Endothelial cell (in vitro differentiated cells): Measurements from ENCODE around the gene PLIN5. TPM values are rescaled to one million over a fixed set of nuclear protein-coding genes. Genes with fewer than 3 reads are reported as not detected.
A peak's percentile ranks its signal among the peaks of the same experiment; 100 is the strongest.

ENCODE experiments used
- DNase-seq: peaks from one replicate; pipeline ENCODE4 v3.0.0; 2021; ENCODE audit warnings: low spot score
- H3K27ac Mint-ChIP-seq: one replicate; pipeline ENCODE4 v1.8.0; 2021; ENCODE audit warnings: mixed read lengths, inconsistent platforms; ENCODE audit not compliant: unreplicated experiment
- H3K27me3 Mint-ChIP-seq: one replicate; pipeline ENCODE4 v1.8.0; 2021; ENCODE audit warnings: mild to moderate bottlenecking, moderate library complexity, mixed read lengths, inconsistent platforms; ENCODE audit not compliant: unreplicated experiment
- H3K36me3 Mint-ChIP-seq: one replicate; pipeline ENCODE4 v1.8.0; 2021; ENCODE audit warnings: mild to moderate bottlenecking, low read depth, mixed read lengths, inconsistent platforms; ENCODE audit not compliant: unreplicated experiment
- H3K4me1 Mint-ChIP-seq: one replicate; pipeline ENCODE4 v1.8.0; 2021; ENCODE audit warnings: mild to moderate bottlenecking, mixed read lengths, inconsistent platforms; ENCODE audit not compliant: unreplicated experiment
- H3K4me3 Mint-ChIP-seq: one replicate; pipeline ENCODE4 v1.8.0; 2021; ENCODE audit warnings: mild to moderate bottlenecking, mixed read lengths, inconsistent platforms; ENCODE audit not compliant: unreplicated experiment
- H3K9me3 Mint-ChIP-seq: one replicate; pipeline ENCODE4 v1.8.0; 2021; ENCODE audit warnings: mixed read lengths, inconsistent platforms; ENCODE audit not compliant: unreplicated experiment
- total RNA-seq: library from RNA; stranded (reverse); fragmentation: NEBNext Ultra II Directional; extraction: Animal tissue kit (Norgen Biotek cat#: 25700); gene quantifications from one replicate; pipeline ENCODE4 v1.2.1, GENCODE V29; 2021; ENCODE audit not compliant: unreplicated experiment
- TF ChIP-seq, protein P1 (sequence below): fragments of 200-600 bp; sonication (generic); IDR thresholded peaks from one replicate; pipeline ENCODE4 v1.5.0; 2021; ENCODE audit warnings: antibody characterized with exemption; ENCODE audit not compliant: unreplicated experiment

Gene PLIN5
- total RNA-seq, 1 donor from 2014 or later = 0.64 TPM

DNA sequence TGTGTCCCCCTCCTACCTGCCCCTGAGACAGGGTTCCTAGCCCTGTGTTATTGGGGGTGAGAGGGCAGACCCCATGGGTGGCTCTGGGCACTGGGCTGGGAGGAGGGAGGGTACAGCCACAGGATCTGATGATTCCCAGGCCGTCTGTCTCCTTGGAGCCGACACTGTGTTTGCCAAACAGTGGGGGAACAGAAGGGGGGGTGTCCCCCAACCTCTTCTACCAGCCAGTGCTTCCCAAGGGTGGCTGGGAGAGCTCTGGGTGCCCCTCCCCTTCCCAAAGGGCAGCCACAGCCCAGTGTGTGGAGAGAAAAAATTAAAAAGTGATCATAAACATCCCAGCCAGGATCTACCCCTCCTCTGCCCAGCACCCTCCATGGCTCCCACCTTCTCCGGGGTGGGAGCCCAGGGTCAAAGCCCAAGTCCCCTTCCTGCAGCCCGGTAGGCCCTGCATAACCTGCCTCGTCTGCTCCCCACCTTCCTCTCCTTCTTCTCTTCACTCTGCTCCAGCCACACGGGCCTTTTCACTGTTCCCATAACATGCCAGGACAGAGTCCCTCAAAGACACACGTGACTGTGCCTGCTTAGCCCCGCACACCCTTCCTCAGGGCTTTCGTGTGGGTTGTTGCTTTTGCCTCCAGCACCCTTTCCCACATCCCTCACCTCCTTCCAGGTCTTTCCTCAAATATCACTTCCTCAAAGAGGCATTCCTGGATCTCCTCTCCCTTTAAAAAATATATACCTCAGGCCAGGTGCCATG, 15.3 kb downstream of the PLIN5 start:
- peaks cover 14% of the 10 kb centered on the region for H3K27me3 Mint-ChIP-seq
- H3K27ac Mint-ChIP-seq = peak overlapping the region; percentile 74
- no peak for DNase-seq
- no peak overlapping the region for H3K4me3 Mint-ChIP-seq
- no peaks in the 10 kb centered on the region for H3K36me3 Mint-ChIP-seq
- peaks cover 3% of the 10 kb centered on the region for H3K4me1 Mint-ChIP-seq
- no peaks in the 10 kb centered on the region for H3K9me3 Mint-ChIP-seq
- TF ChIP-seq, protein P1, sequence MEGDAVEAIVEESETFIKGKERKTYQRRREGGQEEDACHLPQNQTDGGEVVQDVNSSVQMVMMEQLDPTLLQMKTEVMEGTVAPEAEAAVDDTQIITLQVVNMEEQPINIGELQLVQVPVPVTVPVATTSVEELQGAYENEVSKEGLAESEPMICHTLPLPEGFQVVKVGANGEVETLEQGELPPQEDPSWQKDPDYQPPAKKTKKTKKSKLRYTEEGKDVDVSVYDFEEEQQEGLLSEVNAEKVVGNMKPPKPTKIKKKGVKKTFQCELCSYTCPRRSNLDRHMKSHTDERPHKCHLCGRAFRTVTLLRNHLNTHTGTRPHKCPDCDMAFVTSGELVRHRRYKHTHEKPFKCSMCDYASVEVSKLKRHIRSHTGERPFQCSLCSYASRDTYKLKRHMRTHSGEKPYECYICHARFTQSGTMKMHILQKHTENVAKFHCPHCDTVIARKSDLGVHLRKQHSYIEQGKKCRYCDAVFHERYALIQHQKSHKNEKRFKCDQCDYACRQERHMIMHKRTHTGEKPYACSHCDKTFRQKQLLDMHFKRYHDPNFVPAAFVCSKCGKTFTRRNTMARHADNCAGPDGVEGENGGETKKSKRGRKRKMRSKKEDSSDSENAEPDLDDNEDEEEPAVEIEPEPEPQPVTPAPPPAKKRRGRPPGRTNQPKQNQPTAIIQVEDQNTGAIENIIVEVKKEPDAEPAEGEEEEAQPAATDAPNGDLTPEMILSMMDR = no peak

DNA sequence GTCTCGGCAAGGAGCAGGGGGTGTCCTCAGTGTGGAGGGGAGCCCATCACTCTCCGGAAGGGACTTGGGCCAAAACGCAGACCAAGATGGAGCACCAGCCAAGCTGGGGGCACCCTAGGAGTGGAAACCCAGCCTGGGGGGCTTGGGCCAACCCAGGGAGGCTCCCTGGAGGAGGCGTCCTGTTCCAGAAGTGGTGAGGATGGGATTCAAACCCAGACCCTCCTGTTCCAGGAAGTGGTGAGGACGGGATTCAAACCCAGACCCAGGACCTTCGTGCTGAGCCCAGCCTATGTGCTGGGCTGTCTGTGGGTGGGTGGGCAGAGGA, 15.9 kb downstream of the PLIN5 start:
- Mint-ChIP-seq H3K36me3 (no peaks in the 10 kb centered on the region), H3K9me3 (no peaks in the 10 kb centered on the region), H3K27ac (no peak overlapping the region), H3K27me3 (peaks cover 15% of the 10 kb centered on the region), H3K4me1 (peaks cover 3% of the 10 kb centered on the region), H3K4me3 (no peak overlapping the region)
- TF ChIP-seq, protein P1 = no peak
- DNase-seq = no peak

DNA sequence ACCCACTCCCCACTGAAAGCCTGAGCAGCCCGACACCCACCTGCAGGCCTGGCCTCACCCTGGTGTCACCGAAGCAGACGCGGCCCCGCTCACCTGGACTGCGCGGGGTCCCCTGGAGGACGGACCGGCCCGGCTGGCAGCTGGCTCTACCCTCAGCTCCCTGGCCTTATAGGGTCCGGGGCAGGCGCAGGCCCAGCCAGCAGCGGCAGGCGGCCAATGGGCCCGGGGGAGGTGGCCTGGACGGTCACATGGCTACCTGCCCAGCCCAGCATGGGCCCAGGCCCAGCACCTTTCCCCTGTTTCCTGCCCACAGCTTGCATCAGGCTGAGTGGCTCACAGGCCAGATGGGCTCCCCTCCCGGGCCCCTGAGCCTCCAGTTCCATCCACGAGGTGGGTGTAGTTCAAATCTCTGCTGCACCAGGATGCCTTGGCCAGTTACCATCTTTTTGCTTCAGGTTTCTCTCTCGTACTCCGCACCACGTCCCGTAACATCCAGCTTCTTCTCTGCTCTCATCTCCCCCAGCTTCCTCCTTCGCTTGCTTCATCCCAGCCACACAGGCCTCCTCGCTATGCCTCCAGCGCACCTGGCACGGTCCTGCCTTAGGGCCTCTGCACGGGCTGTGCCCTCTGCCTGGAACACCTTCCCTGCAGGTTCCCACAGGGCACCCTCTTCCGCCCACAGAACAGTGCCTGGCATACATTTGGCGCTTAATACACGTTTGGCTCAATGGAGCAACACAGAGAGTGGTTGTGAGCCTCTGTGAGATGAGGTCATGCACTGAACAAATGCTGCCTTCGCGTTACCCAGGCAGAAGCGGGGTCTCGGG, 16.5 kb downstream of the PLIN5 start, which contains the start of gene PLIN4:
Gene PLIN4, minus strand, starts transcription at position 142 of the 827 bp plus-strand sequence. CDS start 214 bp downstream, outside the sequence.
- H3K27ac Mint-ChIP-seq = no peak within 1 kb of the TSS
- DNase-seq = no peak
- H3K4me1 Mint-ChIP-seq = peaks cover 3% of the 10 kb centered on the region
- no peaks in the 10 kb centered on the region for H3K9me3 Mint-ChIP-seq
- TF ChIP-seq, protein P1 = no peak
- peaks cover 20% of the 10 kb centered on the region for H3K27me3 Mint-ChIP-seq
- H3K36me3 Mint-ChIP-seq = no peaks in the 10 kb centered on the region
- H3K4me3 Mint-ChIP-seq = no peak within 1 kb of the TSS

DNA sequence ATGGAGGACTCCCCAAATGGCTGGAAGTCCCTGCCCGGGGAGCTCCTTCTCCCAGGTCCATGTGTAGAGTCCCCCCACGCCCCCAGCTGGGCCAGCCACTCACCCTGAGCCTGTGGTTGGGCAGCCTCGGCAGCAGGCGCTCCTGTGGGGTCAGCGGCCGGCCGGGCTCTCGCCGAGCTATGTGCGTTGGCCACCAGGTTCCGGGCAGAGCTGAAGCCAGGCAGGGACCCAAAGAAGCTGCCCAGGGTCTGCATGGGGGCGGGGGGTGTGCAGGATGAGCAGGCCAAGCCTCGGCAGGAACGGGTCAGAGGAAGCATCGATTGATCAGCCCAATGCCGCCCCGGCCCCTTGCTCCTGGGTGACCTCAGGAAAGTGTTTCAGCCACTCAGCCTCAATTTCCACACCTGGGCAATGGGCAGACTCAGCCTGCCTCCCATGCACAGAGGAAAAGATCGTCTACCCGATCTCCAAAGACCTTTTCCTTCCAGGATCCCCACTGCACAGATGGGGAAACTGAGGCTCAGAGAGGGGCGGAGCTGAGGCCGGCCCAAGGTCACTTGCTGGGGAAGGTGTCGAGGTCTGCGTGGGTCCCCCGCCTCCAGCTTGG, 17.5 kb downstream of the PLIN5 start:
- no peak overlapping the region for H3K4me3 Mint-ChIP-seq
- no peak for DNase-seq
- peaks cover 20% of the 10 kb centered on the region for H3K27me3 Mint-ChIP-seq
- H3K36me3 Mint-ChIP-seq = no peaks in the 10 kb centered on the region
- TF ChIP-seq, protein P1 = no peak
- peaks cover 3% of the 10 kb centered on the region for H3K4me1 Mint-ChIP-seq
- no peaks in the 10 kb centered on the region for H3K9me3 Mint-ChIP-seq
- H3K27ac Mint-ChIP-seq = no peak overlapping the region
